SU-DHL-6 (cell line): ENCODE measurements around the gene DOCK10.

Experiments
- CTCF ChIP-seq: fragments of 200-600 bp; sonication (generic); IDR thresholded peaks from one replicate; pipeline ENCODE4 v1.5.1; 2017; ENCODE audit warnings: antibody characterized with exemption, mild to moderate bottlenecking, low read length, moderate library complexity; ENCODE audit not compliant: insufficient read depth, poor library complexity, severe bottlenecking
- EZH2phosphoT487 ChIP-seq: fragments of 200-600 bp; sonication (generic), shearing (Covaris generic); conservative IDR thresholded peaks from 2 replicates; pipeline ENCODE4 v1.6.1; 2018; ENCODE audit warnings: mild to moderate bottlenecking, antibody characterized with exemption, low read length, moderate library complexity, mixed read lengths

- TF ChIP-seq CTCF (no peak), EZH2phosphoT487 (no peak)
Observed at GRCh38 chr2:224772494-224772893, 269.8 kb downstream of the DOCK10 start.
